Placental pericyte (primary cell): ENCODE measurements around the gene IST1. TPM values are rescaled to one million over a fixed set of nuclear protein-coding genes. Genes with fewer than 3 reads are reported as not detected.

Experiments used
- total RNA-seq: library from RNA; depleted of rRNA; stranded (reverse); fragments of >200 nt; gene quantifications from 2 replicates; pipeline ENCODE4 v1.2.3, GENCODE V29; 2012

IST1 gene
- total RNA-seq: 206 and 230 TPM in 2 replicates

DNA sequence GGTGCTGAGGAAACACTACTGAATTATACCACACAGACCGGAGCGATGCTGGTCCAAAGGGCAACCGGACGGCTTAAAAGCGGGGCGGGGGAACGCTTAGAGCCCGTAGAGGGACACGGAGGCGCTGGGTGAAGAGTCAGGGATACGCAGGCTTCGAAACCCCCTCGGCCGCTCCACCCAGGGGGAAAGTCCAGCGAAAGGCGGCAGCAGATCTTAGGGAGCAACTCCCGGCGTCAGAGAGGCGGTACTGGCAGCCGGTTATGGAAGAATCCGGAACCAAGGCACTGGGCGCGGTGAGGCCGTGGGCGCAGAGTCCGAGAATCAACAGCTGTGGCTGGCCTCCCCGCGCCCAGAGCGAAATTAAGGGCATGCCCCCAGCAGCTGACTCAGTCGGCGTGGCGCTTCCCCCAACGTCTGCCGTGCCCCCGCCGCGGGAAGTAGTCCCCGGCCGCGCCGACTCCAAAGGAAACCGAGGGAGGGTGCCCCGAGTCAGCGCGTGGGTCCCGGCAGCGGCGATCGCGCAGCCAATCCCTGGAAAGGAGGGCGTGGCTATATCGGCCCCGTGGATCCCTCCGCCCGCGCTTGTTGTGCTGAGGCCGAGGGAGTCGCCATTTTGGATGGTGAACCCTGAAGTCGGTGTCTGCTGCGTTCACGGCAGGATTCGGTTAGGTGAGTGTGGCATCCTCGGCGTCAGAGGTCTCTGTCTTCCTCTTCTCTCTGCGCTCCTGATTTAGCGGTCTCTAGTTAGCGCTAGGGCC lies at the start of gene IST1:
IST1 (plus strand) TSS at position 611 of the 758 bp plus-strand sequence. CDS start 20,110 bp downstream, outside the sequence.

DNA sequence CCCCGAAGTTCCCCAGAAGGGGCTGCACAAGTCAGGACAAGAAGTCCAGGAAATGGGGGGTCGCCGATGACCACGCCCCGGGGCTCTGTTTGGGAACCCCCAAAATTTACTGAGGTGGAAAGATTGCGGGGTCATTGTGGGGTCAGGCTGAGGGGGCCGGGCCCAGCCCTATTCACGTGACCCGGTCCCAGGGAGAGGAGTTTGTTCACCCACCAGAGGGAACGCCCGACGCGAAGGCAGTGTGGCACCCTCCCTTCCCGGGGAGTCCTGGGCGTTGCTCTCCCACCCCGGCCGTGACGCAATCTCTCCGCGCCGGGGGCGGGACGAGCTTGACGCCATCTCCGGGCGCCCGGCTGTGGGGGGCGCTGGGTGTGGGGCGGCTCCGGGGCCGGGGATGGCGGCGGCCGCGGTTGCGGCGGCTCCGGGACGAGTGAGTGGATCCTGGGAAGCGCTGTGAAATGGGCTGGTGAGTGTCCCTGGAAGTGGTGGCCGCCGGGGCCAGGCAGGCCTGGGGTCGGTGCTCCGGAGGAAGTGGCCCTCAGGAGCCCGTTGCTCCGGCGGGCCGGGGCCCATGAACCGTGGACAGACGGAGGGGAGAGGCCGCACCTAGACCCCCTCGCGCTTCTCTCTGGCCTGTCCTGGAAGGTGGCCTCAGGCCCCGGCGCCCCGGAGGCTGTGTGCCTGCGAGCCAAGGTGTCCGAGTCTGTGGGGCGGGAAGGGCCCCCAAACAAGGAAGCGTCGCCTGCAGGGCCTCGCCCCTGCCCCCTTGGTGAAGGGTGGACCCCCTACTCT lies 49.5 kb upstream of the IST1 start, which contains the start of gene ATXN1L:
ATXN1L (plus strand) TSS at position 338 of the 792 bp plus-strand sequence. CDS start 3,765 bp downstream, outside the sequence.

DNA sequence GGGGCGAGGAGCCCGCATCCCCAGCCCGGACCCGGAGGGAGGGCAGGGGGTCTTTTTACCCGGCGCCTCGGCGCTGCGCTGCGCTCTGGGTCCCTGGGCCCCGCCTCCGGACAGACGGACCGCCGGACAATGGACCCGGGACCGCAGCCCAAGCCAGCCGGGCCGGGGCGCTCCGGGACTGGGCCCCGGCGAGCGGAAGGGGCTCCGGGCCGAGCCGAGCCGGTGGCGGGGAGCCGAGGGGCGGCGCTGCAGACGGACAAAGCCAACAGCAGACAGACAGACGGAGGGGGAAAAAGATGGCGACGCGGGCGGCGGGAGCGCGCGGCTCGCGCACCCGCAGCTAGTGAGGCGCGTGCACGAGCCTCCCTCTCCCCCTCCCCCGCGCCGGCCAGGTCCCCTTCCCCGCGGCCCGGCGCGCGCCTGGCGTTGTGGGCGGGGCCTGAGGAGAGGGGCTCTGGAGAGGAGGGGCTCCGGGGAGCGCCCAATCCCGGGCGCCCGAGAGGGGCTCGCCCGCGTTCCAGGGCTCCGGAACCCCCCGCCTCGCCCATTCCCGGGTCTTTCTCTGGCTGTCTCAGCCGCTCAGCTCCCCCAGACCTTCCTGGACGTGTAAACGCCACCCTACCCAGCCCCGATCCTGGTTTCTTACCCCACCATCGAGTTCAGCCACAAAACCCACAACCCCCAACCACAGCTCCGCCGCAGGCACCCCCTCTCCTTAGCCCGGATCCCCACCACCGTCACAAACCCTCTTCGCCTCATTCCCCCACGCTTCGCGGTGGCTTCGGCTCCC lies 11.3 kb upstream of the IST1 start, which contains the start of gene ZNF821:
ZNF821 (minus strand) TSS at position 334 of the 790 bp plus-strand sequence. CDS start 4,236 bp downstream, outside the sequence.

Other genes starting within 250 kb of the IST1 start
- 7.2 and 12.6 TPM in 2 replicates for gene PHLPP2, start 170.8 kb upstream of the IST1 start, total RNA-seq
- 86.9 and 104 TPM in 2 replicates for gene AP1G1, start 86.7 kb upstream of the IST1 start, total RNA-seq
- 15.8 and 16.6 TPM in 2 replicates for gene ATXN1L, start 49.6 kb upstream of the IST1 start, total RNA-seq
- gene ZNF821, start 11.3 kb upstream of the IST1 start, total RNA-seq: 3.6 and 4.4 TPM in 2 replicates
- under 0.01 TPM in 1 of 2 replicates, not detected in the other for gene PKD1L3, start 104.9 kb downstream of the IST1 start, total RNA-seq
- 3.3 and 4.7 TPM in 2 replicates for gene DHODH, start 113.2 kb downstream of the IST1 start, total RNA-seq
- not detected in 2 replicates for gene HP, start 159.0 kb downstream of the IST1 start, total RNA-seq
- not detected in 2 replicates for gene HPR, start 167.7 kb downstream of the IST1 start, total RNA-seq
- 5.7 and 8.8 TPM in 2 replicates for gene TXNL4B, start 198.1 kb downstream of the IST1 start, total RNA-seq
- 60.6 and 75.1 TPM in 2 replicates for gene DHX38, start 198.3 kb downstream of the IST1 start, total RNA-seq